CD4-positive, alpha-beta memory T cell (primary cell): Measurements from ENCODE around the gene SNAI1. TPM values are rescaled to one million over a fixed set of nuclear protein-coding genes. Genes with fewer than 3 reads are reported as not detected.
"Not testable (repeated sequence)": the region's sequence is repeated elsewhere in the genome, so short reads cannot be mapped to it uniquely, and the experiment has no call there.

ENCODE experiments used
- CTCF ChIA-PET: fragments of 350-600 bp; sonication (Branson Sonifier 250); formaldehyde crosslinking; loops from one replicate; lab custom pipeline; 2021; ENCODE audit warnings: inconsistent platforms; ENCODE audit not compliant: partially characterized antibody; lab: Charles Lee
- POLR2A ChIA-PET: fragments of 350-600 bp; sonication (Branson Sonifier 250); formaldehyde crosslinking; loops from one replicate; lab custom pipeline; 2021; ENCODE audit not compliant: partially characterized antibody; lab: Charles Lee
- DNase-seq, 5 donors: peaks; one replicate each; pipeline versions ENCODE4 v3.0.0 to v3.0.0-alpha.2; 2020 to 2022; ENCODE audit warnings: mixed read lengths in 1 of 5
- H3K27ac ChIP-seq: one replicate; pipeline ENCODE4 v1.7.0; 2013; ENCODE audit warnings: low read depth, low read length
- H3K27me3 ChIP-seq: 2 replicates; pipeline ENCODE4 v1.7.0; 2013; ENCODE audit warnings: mild to moderate bottlenecking, low read length, moderate library complexity; ENCODE audit not compliant: insufficient read depth
- H3K36me3 ChIP-seq: 2 replicates; pipeline ENCODE4 v1.7.0; 2013; ENCODE audit warnings: mild to moderate bottlenecking, low read length, moderate library complexity; ENCODE audit not compliant: insufficient read depth
- H3K4me1 ChIP-seq: 2 replicates; pipeline ENCODE4 v1.7.0; 2013; ENCODE audit warnings: mild to moderate bottlenecking, low read length, moderate library complexity; ENCODE audit not compliant: insufficient read depth
- H3K4me3 ChIP-seq, 2 donors: one replicate each; pipeline ENCODE4 v1.7.0; 2013; ENCODE audit warnings: low read length in 2 of 2, mild to moderate bottlenecking in 1 of 2
- H3K9me3 ChIP-seq, 2 donors: one replicate each; pipeline ENCODE4 v1.7.0; 2013; ENCODE audit warnings: low read length in 2 of 2, control low read depth in 1 of 2; ENCODE audit not compliant: control insufficient read depth in 1 of 2
- H3K27ac Mint-ChIP-seq, 7 donors: one replicate each; pipeline ENCODE4 v1.8.0; 2020 to 2021; ENCODE audit warnings: mixed read lengths in 7 of 7, mild to moderate bottlenecking in 6 of 7, inconsistent platforms in 3 of 7, moderate library complexity in 3 of 7
- H3K27me3 Mint-ChIP-seq, 2 donors: one replicate each; pipeline ENCODE4 v1.8.0; 2020 to 2021; ENCODE audit warnings: mixed read lengths in 2 of 2
- H3K36me3 Mint-ChIP-seq, 2 donors: one replicate each; pipeline ENCODE4 v1.8.0; 2020 to 2021; ENCODE audit warnings: mixed read lengths in 2 of 2, inconsistent platforms in 1 of 2, mild to moderate bottlenecking in 1 of 2
- H3K4me1 Mint-ChIP-seq, 4 donors: one replicate each; pipeline ENCODE4 v1.8.0; 2020 to 2021; ENCODE audit warnings: mixed read lengths in 4 of 4, mild to moderate bottlenecking in 1 of 4
- H3K4me3 Mint-ChIP-seq, 8 donors: one replicate each; pipeline ENCODE4 v1.8.0; 2020 to 2021; ENCODE audit warnings: mixed read lengths in 8 of 8, mild to moderate bottlenecking in 7 of 8, moderate library complexity in 6 of 8, inconsistent platforms in 3 of 8
- H3K9me3 Mint-ChIP-seq, 8 donors: one replicate each; pipeline ENCODE4 v1.8.0; 2020 to 2021; ENCODE audit warnings: mixed read lengths in 8 of 8, mild to moderate bottlenecking in 5 of 8, inconsistent platforms in 3 of 8, moderate library complexity in 1 of 8
- intact Hi-C: fragments of 100-400 bp; cut with micrococcal nuclease; formaldehyde crosslinking; loops from one replicate; pipeline ENCODE4 v1.15.1; 2023
- polyA plus RNA-seq, 2 donors: library from polyadenylated mRNA; unstranded; fragments of 300-500 nt; fragmentation: Illumina TruSeq; gene quantifications; one replicate each; pipeline ENCODE4 v1.2.3, GENCODE V29; 2021
- total RNA-seq, 2 experiments: library from RNA; stranded (reverse); gene quantifications; one replicate each; pipeline ENCODE4 v1.2.3, GENCODE V29; 2021

The SNAI1 gene
- total and polyA plus RNA-seq, 4 experiments from 2014 or later = 0.17 to 0.60 (median 0.32) TPM

- peaks cover 4% of the 10 kb centered on the region for H3K4me1 ChIP-seq
- H3K27me3 ChIP-seq = no peaks in the 10 kb centered on the region
- CTCF ChIA-PET = interaction anchor here (0.5 to 18.5 kb wide), 7 partner anchors 10 to 200 kb away, joined by 3 to 265 read pairs (median 5); no protein-coding TSS in a partner anchor
- POLR2A ChIA-PET = no interaction called here
- Mint-ChIP-seq H3K27ac (no peak overlapping the region), H3K4me1 (peaks cover 0 to 5% (median 2%) of the 10 kb centered on the region in 4 donors), H3K9me3 (no peaks in the 10 kb centered on the region), H3K27me3 (peaks cover 3 to 5% of the 10 kb centered on the region in 2 donors), H3K36me3 (no peaks in the 10 kb centered on the region), H3K4me3 (no peak overlapping the region)
- no peak overlapping the region for H3K27ac ChIP-seq
- no peak overlapping the region for H3K4me3 ChIP-seq
- intact Hi-C loops = loop anchor here (10.0 kb wide), 1 partner anchor 488 kb away; no protein-coding TSS in a partner anchor
- H3K36me3 ChIP-seq = no peaks in the 10 kb centered on the region
- H3K9me3 ChIP-seq = no peaks in the 10 kb centered on the region
- DNase-seq = no peak
Observed at GRCh38 chr20:49976542-49976941, 6.2 kb upstream of the SNAI1 start.

GRCh38 chr20:49977740-49978139 lies 5.0 kb upstream of the SNAI1 start:
- H3K27me3 Mint-ChIP-seq, H3K9me3 ChIP-seq, POLR2A ChIA-PET, H3K27me3 ChIP-seq, H3K9me3 Mint-ChIP-seq, H3K4me3 ChIP-seq, H3K36me3 ChIP-seq, H3K36me3 Mint-ChIP-seq, DNase-seq, H3K4me3 Mint-ChIP-seq, H3K27ac Mint-ChIP-seq, H3K27ac ChIP-seq: not testable (repeated sequence)
- intact Hi-C loops = loop anchor here (10.0 kb wide), 1 partner anchor 487 kb away; no protein-coding TSS in a partner anchor
- CTCF ChIA-PET = interaction anchor here (0.6 to 18.5 kb wide), 13 partner anchors 8 to 568 kb away, joined by 3 to 265 read pairs (median 5); no protein-coding TSS in a partner anchor
- H3K4me1 Mint-ChIP-seq = peaks cover 5 to 14% (median 6%) of the 10 kb centered on the region in 4 donors
- peaks cover 12% of the 10 kb centered on the region for H3K4me1 ChIP-seq

GRCh38 chr20:49978685-49979029 lies 4.1 kb upstream of the SNAI1 start:
- Mint-ChIP-seq H3K36me3 (no peaks in the 10 kb centered on the region), H3K4me1 (peaks cover 9 to 22% (median 13%) of the 10 kb centered on the region in 4 donors), H3K4me3 (no peak overlapping the region), H3K27ac (no peak overlapping the region), H3K27me3 (peaks cover 3 to 5% of the 10 kb centered on the region in 2 donors), H3K9me3 (no peaks in the 10 kb centered on the region)
- H3K4me3 ChIP-seq = no peak overlapping the region
- no peaks in the 10 kb centered on the region for H3K9me3 ChIP-seq
- POLR2A ChIA-PET = interaction anchor here (0.9 to 1.5 kb wide), 3 partner anchors 93 to 107 kb away, joined by 3 to 8 read pairs (median 3); no protein-coding TSS in a partner anchor
- H3K36me3 ChIP-seq = no peaks in the 10 kb centered on the region
- no peak for DNase-seq
- H3K27me3 ChIP-seq = no peaks in the 10 kb centered on the region
- H3K4me1 ChIP-seq = peaks cover 20% of the 10 kb centered on the region
- intact Hi-C loops = loop anchor here (1.0 to 10.0 kb wide), 4 partner anchors 93 to 486 kb away; no protein-coding TSS in a partner anchor
- CTCF ChIA-PET = interaction anchor here (0.6 to 18.5 kb wide), 25 partner anchors 9 to 567 kb away, joined by 3 to 265 read pairs (median 5); partner anchors contain the start of gene PEDS1
- no peak overlapping the region for H3K27ac ChIP-seq

GRCh38 chr20:49979030-49979832 lies 3.5 kb upstream of the SNAI1 start:
- Mint-ChIP-seq H3K4me1 (peaks cover 9 to 27% (median 16%) of the 10 kb centered on the region in 4 donors), H3K36me3 (no peaks in the 10 kb centered on the region), H3K4me3 (peak overlapping the region in 1 of 8 donors; percentile 16), H3K27me3 (peaks cover 0 to 2% of the 10 kb centered on the region in 2 donors), H3K27ac (peak overlapping the region in 2 of 7 donors; percentile 7 to 31), H3K9me3 (no peaks in the 10 kb centered on the region)
- ChIA-PET CTCF (interaction anchor here (0.6 to 18.5 kb wide), 30 partner anchors 9 to 721 kb away, joined by 3 to 265 read pairs (median 4); partner anchors contain the start of gene PEDS1), POLR2A (interaction anchor here (0.9 to 1.5 kb wide), 3 partner anchors 92 to 107 kb away, joined by 3 to 8 read pairs (median 3); no protein-coding TSS in a partner anchor)
- Histone ChIP-seq H3K27me3 (no peaks in the 10 kb centered on the region), H3K9me3 (no peaks in the 10 kb centered on the region), H3K36me3 (no peaks in the 10 kb centered on the region), H3K4me3 (no peak overlapping the region), H3K4me1 (peaks cover 20% of the 10 kb centered on the region), H3K27ac (no peak overlapping the region)
- DNase-seq = peak; percentile 45 to 70 (median 53)
- intact Hi-C loops = loop anchor here (1.0 to 10.0 kb wide), 4 partner anchors 92 to 486 kb away; no protein-coding TSS in a partner anchor

- no peaks in the 10 kb centered on the region for H3K9me3 ChIP-seq
- H3K4me3 Mint-ChIP-seq = peak overlapping the region in 1 of 8 donors; percentile 55
- no peaks in the 10 kb centered on the region for H3K9me3 Mint-ChIP-seq
- no peaks in the 10 kb centered on the region for H3K36me3 ChIP-seq
- no peaks in the 10 kb centered on the region for H3K36me3 Mint-ChIP-seq
- peak overlapping the region in 1 of 7 donors; percentile 31 for H3K27ac Mint-ChIP-seq
- H3K4me1 ChIP-seq = peaks cover 20% of the 10 kb centered on the region
- no peak for DNase-seq
- ChIA-PET POLR2A (no interaction called here), CTCF (interaction anchor here (0.7 to 18.5 kb wide), 11 partner anchors 8 to 204 kb away, joined by 3 to 265 read pairs (median 5); no protein-coding TSS in a partner anchor)
- H3K27me3 ChIP-seq = no peaks in the 10 kb centered on the region
- no peak overlapping the region for H3K27ac ChIP-seq
- intact Hi-C loops = loop anchor here (5.0 kb wide), 1 partner anchor 107 kb away; no protein-coding TSS in a partner anchor
- H3K4me3 ChIP-seq = no peak overlapping the region
- peaks cover 0 to 2% of the 10 kb centered on the region in 2 donors for H3K27me3 Mint-ChIP-seq
- H3K4me1 Mint-ChIP-seq = peaks cover 9 to 33% (median 16%) of the 10 kb centered on the region in 4 donors
Observed at GRCh38 chr20:49980140-49981008, 2.4 kb upstream of the SNAI1 start.

GRCh38 chr20:49981218-49982071 lies 1.3 kb upstream of the SNAI1 start:
- Mint-ChIP-seq H3K36me3 (no peaks in the 10 kb centered on the region), H3K4me1 (peaks cover 9 to 33% (median 16%) of the 10 kb centered on the region in 4 donors), H3K27me3 (peaks cover 0 to 2% of the 10 kb centered on the region in 2 donors), H3K4me3 (peak overlapping the region in 6 of 8 donors; percentile 61 to 75 (median 66)), H3K27ac (peak overlapping the region in 3 of 7 donors; percentile 2 to 64 (median 8)), H3K9me3 (no peaks in the 10 kb centered on the region)
- H3K4me1 ChIP-seq = peaks cover 20% of the 10 kb centered on the region
- ChIA-PET CTCF (interaction anchor here (0.7 to 18.5 kb wide), 10 partner anchors 9 to 203 kb away, joined by 3 to 265 read pairs (median 4); no protein-coding TSS in a partner anchor), POLR2A (interaction anchor here (1.1 to 1.5 kb wide), 4 partner anchors 16 to 210 kb away, joined by 3 to 5 read pairs (median 3); no protein-coding TSS in a partner anchor)
- no peaks in the 10 kb centered on the region for H3K9me3 ChIP-seq
- DNase-seq = no peak
- no peaks in the 10 kb centered on the region for H3K36me3 ChIP-seq
- H3K4me3 ChIP-seq = no peak overlapping the region
- no peak overlapping the region for H3K27ac ChIP-seq
- H3K27me3 ChIP-seq = no peaks in the 10 kb centered on the region
- intact Hi-C loops = loop anchor here (5.0 kb wide), 1 partner anchor 106 kb away; no protein-coding TSS in a partner anchor
